ENCODE data around the gene CALCB. TPM values are rescaled to one million over a fixed set of nuclear protein-coding genes. Genes with fewer than 3 reads are reported as not detected.

The CALCB gene
- total RNA-seq, 1 donor from 2014 or later = not detected

DNA sequence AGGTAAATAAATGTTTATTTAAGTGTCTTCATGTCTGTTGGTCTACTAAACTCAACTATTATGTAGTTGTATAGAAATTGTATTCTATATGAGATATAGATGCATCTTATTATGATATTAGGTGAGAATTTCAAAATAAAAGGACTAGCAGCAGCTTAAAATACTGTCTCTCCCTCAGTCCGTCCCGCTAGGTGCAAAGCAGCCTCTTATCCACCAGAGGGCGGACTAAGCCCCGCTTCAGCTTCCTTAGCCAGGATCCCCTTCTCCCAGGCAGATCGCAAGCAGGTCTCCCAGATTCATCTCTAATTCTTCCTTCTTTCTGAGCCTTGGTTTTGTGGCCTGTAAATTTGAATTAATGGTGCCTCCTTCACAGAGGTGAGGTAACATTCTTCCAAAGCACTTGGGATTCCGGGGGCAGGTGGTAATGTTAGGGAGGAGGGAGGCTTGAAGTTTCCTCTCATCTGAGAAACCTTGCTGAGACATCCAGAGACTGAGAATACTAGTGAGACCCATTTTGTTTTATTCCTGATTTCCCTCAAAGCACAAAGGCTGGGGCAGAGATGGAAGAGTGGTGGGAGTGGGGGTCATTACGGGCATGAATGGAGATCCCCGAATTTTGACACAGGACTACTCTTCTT, 27.8 kb downstream of the CALCB start:
- H3K9me3 ChIP-seq = no peaks in the 10 kb centered on the region
- H3K27ac ChIP-seq = no peak overlapping the region
- H3K27me3 ChIP-seq = no peaks in the 10 kb centered on the region
- TF ChIP-seq, protein P1, sequence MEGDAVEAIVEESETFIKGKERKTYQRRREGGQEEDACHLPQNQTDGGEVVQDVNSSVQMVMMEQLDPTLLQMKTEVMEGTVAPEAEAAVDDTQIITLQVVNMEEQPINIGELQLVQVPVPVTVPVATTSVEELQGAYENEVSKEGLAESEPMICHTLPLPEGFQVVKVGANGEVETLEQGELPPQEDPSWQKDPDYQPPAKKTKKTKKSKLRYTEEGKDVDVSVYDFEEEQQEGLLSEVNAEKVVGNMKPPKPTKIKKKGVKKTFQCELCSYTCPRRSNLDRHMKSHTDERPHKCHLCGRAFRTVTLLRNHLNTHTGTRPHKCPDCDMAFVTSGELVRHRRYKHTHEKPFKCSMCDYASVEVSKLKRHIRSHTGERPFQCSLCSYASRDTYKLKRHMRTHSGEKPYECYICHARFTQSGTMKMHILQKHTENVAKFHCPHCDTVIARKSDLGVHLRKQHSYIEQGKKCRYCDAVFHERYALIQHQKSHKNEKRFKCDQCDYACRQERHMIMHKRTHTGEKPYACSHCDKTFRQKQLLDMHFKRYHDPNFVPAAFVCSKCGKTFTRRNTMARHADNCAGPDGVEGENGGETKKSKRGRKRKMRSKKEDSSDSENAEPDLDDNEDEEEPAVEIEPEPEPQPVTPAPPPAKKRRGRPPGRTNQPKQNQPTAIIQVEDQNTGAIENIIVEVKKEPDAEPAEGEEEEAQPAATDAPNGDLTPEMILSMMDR (IDR thresholded peaks at IDR 0.05) = peak; percentile 95
- DNase-seq = peak; percentile 71
- intact Hi-C loops (cut with DNase I) = no loop called here
- H3K4me1 ChIP-seq = no peaks in the 10 kb centered on the region
- peak; percentile 92 for ATAC-seq
- no peak overlapping the region for H3K4me3 ChIP-seq
- H3K36me3 ChIP-seq = no peaks in the 10 kb centered on the region

DNA sequence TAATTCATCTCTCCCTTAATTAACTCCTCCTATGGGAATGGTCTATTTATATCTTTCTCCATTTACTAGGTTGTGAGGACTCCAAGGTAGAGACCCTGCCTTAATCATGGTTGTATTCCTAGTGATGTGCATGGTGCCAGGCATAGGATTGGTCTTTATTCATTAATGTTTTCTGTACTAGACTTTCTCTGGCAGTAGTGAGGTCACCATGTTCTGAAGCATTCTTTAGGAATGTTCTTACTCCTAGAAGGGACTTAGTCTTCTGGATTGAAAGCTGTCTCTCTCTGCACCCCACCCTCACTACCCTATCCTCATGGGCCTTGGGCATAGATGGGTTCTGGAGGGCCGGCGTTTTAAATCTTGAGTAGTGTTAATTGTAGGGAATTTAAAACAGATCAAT, 30.8 kb downstream of the CALCB start:
- DNase-seq (no peak), ATAC-seq (no peak)
- Histone ChIP-seq H3K27ac (no peak overlapping the region), H3K27me3 (no peaks in the 10 kb centered on the region), H3K4me3 (no peak overlapping the region), H3K9me3 (no peaks in the 10 kb centered on the region), H3K4me1 (no peaks in the 10 kb centered on the region), H3K36me3 (no peaks in the 10 kb centered on the region)
- intact Hi-C loops (cut with DNase I) = no loop called here
- TF ChIP-seq, protein P1 (IDR thresholded peaks at IDR 0.05) = no peak

DNA sequence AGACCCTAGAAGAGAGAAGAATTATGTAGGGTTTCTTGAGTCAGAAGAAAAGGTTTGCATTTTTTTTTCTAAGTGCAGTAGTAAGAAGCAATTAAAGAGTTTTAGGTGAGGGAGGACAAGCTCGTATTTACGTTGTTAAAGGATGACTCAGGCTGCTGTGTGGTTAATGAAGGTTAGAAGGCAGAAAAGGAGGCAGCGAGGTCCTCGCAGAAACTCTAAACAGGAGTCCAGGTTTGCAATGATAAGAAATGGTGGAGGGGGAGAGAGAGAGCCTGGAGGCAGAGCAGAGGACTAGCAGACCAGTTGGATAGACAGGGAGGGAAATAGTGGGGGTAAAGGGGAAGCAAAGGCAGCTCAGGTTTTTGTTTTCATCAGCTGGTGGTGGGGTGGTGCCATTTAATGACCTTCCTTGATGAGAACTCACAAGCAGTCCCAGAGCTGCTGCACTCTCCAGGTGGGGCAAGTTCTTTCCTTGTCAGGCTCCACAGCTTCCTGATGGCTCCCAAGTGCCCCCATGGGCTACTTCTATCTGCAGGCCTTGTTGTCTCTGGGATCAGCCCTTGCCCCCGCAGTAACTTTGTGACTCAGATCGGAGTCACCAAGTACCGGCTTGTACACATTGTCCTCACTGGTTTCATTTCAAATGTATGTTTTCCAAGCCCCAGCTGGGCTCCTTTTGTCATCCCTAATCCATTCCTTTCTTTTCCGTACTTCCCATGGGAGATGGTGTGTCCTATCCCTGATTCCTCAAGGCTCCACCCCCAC, 33.0 kb downstream of the CALCB start:
- Histone ChIP-seq H3K4me1 (no peaks in the 10 kb centered on the region), H3K9me3 (no peaks in the 10 kb centered on the region), H3K4me3 (no peak overlapping the region), H3K27me3 (no peaks in the 10 kb centered on the region), H3K36me3 (no peaks in the 10 kb centered on the region), H3K27ac (no peak overlapping the region)
- TF ChIP-seq, protein P1 (IDR thresholded peaks at IDR 0.05) = no peak
- ATAC-seq (no peak), DNase-seq (no peak)
- intact Hi-C loops (cut with DNase I) = loop anchor here (5.0 kb wide), 1 partner anchor 101 kb away; no protein-coding TSS in a partner anchor

DNA sequence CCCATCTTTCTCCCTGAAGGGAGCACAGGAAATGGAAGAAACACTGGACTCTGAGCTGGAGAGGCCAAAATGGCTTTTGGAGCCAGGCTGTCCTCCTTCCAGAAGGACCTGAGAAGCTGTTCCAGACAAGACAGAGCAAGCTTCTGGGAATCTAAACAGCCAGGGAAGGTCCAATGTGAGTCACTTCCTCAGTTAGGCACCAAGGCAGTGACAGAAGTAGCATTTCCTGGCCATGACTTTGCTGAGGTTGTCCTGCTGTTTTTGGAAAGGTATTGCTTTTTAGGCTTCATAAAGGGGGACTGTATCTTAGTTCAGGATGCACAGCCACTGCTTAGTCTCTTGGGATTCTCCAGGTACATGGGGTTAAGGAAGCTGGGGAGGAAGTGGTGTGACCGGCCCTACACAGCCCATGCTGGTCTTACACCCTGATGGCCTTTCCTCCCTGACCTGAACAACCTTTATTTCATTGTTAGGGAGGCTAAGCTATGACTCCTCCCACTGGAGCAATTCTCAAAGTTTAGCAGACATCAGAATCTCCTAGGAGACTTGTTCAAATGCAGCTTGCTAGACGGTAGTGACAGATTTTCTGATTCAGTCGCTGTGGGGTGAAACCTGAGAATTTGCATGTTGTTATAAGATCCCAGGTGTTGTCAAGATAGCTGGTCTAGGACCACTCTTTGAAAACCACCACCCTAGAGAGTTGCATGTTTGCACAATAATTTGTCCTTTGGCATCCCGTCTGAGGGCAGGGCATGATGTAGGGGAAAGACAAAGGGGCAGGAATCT, 34.5 kb downstream of the CALCB start:
- Histone ChIP-seq H3K27me3 (no peaks in the 10 kb centered on the region), H3K9me3 (no peaks in the 10 kb centered on the region), H3K36me3 (no peaks in the 10 kb centered on the region), H3K27ac (no peak overlapping the region), H3K4me3 (no peak overlapping the region), H3K4me1 (no peaks in the 10 kb centered on the region)
- DNase-seq = no peak
- TF ChIP-seq, protein P1 (IDR thresholded peaks at IDR 0.05) = no peak
- ATAC-seq = no peak
- intact Hi-C loops (cut with DNase I) = loop anchor here (5.0 kb wide), 1 partner anchor 99 kb away; no protein-coding TSS in a partner anchor

DNA sequence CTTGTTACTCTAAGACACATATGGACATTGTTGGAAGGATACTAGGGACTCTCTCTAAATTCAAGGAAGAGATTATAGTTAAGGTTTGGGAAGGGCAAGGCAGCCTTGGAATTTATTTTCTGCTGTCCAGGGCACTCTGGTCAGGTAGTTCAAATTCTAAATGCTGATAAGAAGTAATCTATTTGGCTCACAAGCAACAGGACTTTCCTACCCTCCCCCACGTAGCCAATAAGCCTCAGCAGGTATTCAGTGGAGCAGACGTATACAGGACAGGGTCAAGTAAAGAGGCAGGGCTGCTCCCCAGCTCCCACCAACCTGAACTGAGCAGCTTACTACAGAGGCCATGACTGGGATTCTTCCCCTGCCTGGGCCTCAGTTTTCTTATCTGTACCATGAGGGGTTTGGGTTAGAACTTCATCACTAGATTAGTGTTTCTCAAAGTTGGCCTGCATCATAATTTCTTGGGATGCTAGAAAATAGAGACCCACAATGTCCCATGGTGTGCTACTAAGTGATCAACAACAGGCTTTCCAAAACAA, 35.3 kb downstream of the CALCB start:
- Histone ChIP-seq H3K4me3 (no peak overlapping the region), H3K4me1 (no peaks in the 10 kb centered on the region), H3K9me3 (no peaks in the 10 kb centered on the region), H3K27ac (no peak overlapping the region), H3K36me3 (no peaks in the 10 kb centered on the region), H3K27me3 (no peaks in the 10 kb centered on the region)
- no peak for DNase-seq
- TF ChIP-seq, protein P1 (IDR thresholded peaks at IDR 0.05) = no peak
- intact Hi-C loops (cut with DNase I) = loop anchor here (5.0 kb wide), 1 partner anchor 99 kb away; no protein-coding TSS in a partner anchor
- ATAC-seq = no peak
